HUES64 (cell line): Measurements from ENCODE around the gene LHPP.

Experiments used
- H3K27ac ChIP-seq: 2 replicates; pipeline ENCODE4 v1.7.0; 2013; ENCODE audit warnings: low read depth, low read length, inconsistent platforms
- H3K27me3 ChIP-seq: 2 replicates; pipeline ENCODE4 v1.6.1; 2013; ENCODE audit warnings: mild to moderate bottlenecking, low read length; ENCODE audit not compliant: insufficient read depth
- H3K36me3 ChIP-seq: 2 replicates; pipeline ENCODE4 v1.6.1; 2013; ENCODE audit warnings: mild to moderate bottlenecking, low read length; ENCODE audit not compliant: insufficient read depth
- H3K4me1 ChIP-seq: 2 replicates; pipeline ENCODE4 v1.6.1; 2013; ENCODE audit warnings: mild to moderate bottlenecking, low read length, moderate library complexity; ENCODE audit not compliant: insufficient read depth
- H3K4me3 ChIP-seq: 2 replicates; pipeline ENCODE4 v1.5.1; 2013; ENCODE audit warnings: mild to moderate bottlenecking, low read length, moderate library complexity
- H3K9ac ChIP-seq: 2 replicates; pipeline ENCODE4 v1.6.1; 2013; ENCODE audit warnings: mild to moderate bottlenecking, low read depth, low read length
- H3K9me3 ChIP-seq: 2 replicates; pipeline ENCODE4 v1.6.1; 2013; ENCODE audit warnings: low read depth, low read length; ENCODE audit not compliant: insufficient read depth
- WGBS: fragments of 150-250, 120-280 bp; methylation state at CpG from one replicate; pipeline ENCODE4 v1.1.7; 2013; ENCODE audit warnings: missing lambda C conversion rate; 5-methylcytosine and 5-hydroxymethylcytosine counted together

Gene LHPP

DNA sequence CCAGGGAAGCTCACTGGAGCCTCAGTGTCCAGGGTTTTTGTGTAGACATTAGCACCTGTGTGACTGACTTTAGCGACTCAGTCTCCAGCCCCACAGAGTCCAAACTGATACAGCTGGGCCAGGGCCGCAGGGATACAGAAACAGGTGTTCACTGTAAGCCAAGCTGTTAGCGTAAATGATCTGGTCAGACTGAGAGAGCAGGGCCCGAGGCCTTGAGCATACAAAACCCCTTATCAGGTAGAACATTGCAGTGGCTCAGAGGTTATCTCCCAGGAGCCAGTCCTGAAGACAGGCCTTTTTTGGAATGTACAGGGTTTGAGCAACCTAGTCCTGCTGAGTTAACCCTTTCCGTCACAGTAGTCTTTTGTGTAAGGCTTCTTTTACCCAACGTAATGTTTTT is 25.0 kb downstream of the LHPP start:
- H3K27me3 ChIP-seq, result no peaks in the 10 kb centered on the region
- H3K36me3 ChIP-seq, result peaks cover 23% of the 10 kb centered on the region
- H3K4me1 ChIP-seq, result peaks cover 4% of the 10 kb centered on the region; the same call in 1 of the 2 replicates
- no peak overlapping the region for H3K27ac ChIP-seq
- 93% methylated on average over 6 of the region's 6 CpGs for WGBS
- H3K9ac ChIP-seq, result no peak overlapping the region
- 0 out of 2 replicates have a peak, but pooled peaks cover 8% of the 10 kb centered on the region for H3K9me3 ChIP-seq
- no peak overlapping the region for H3K4me3 ChIP-seq

GRCh38 chr10:124491105-124491504 is 29.5 kb downstream of the LHPP start:
- 97% methylated on average over 9 of the region's 9 CpGs for WGBS
- Histone ChIP-seq H3K9ac (no peak overlapping the region), H3K27me3 (no peaks in the 10 kb centered on the region), H3K27ac (no peak overlapping the region), H3K4me1 (peaks cover 10% of the 10 kb centered on the region), H3K36me3 (peaks cover 23% of the 10 kb centered on the region), H3K4me3 (no peak overlapping the region), H3K9me3 (0 out of 2 replicates have a peak, but pooled peaks cover 8% of the 10 kb centered on the region)

DNA sequence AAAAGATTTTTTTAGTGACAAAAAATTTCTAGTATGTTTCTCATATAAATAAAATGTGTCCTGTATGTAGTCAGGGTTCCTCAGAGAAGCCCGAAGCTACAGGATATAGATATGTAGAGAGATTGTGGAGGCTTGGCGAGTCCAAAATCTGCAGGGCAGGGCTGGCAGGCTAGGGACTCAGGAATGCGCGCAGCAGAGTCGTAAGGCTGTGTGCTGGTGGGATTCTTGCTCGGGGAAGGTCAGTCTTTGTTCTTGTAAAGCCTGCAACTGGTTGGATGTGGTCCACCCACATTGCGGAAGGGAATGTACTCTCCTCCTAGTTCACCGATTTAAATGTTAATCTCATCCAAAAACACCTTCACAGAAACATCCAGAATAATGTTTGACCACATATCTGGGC is 30.6 kb downstream of the LHPP start:
- no peaks in the 10 kb centered on the region for H3K27me3 ChIP-seq
- no peak overlapping the region for H3K9ac ChIP-seq
- H3K9me3 ChIP-seq, result no peaks in the 10 kb centered on the region
- no peak overlapping the region for H3K27ac ChIP-seq
- no peak overlapping the region for H3K4me3 ChIP-seq
- WGBS, result 88% methylated on average over 8 of the region's 8 CpGs
- peaks cover 18% of the 10 kb centered on the region; the same call in 1 of the 2 replicates for H3K36me3 ChIP-seq
- H3K4me1 ChIP-seq, result peaks cover 12% of the 10 kb centered on the region

DNA sequence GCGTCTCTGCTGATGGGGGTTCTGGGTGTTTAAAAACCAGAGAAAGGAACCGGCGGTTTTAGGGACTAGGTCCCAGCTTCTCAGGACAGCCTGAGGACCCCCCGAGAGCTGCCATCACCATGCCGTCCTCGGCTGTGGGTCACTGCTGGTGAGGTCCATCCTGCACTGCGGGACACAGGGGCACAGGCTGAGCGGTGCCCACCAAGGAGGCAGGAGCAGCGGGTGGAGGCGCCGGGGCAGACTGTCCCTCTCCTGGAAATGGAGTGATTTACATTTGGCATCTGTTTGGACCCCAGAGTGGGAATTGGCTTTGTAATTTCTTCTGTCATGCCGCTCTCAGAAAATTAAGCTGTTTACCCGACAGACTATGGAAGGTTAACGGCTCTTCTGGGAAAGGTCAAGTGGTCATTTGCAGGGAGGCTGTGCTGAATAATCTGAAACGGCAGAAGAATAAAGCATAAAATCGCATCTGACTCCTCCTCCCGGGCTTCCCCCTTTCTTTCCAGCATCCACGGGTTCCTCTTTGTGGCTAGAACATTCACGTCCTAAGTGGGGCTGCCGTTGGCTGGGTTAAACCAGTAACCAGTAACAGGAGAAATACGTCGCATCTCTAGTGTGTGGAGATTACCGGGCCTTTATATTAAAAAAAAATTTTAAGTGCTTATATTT is 31.7 kb downstream of the LHPP start:
- Histone ChIP-seq H3K36me3 (peaks cover 17% of the 10 kb centered on the region; the same call in 1 of the 2 replicates), H3K27ac (no peak overlapping the region), H3K4me3 (no peak overlapping the region), H3K9me3 (no peaks in the 10 kb centered on the region), H3K4me1 (peaks cover 12% of the 10 kb centered on the region), H3K27me3 (no peaks in the 10 kb centered on the region), H3K9ac (no peak overlapping the region)
- WGBS, result 63% methylated on average over 23 of the region's 23 CpGs

- H3K27me3 ChIP-seq, result no peaks in the 10 kb centered on the region
- no peaks in the 10 kb centered on the region for H3K9me3 ChIP-seq
- no peak overlapping the region for H3K4me3 ChIP-seq
- H3K36me3 ChIP-seq, result peaks cover 16% of the 10 kb centered on the region; the same call in 1 of the 2 replicates
- 86% methylated on average over 16 of the region's 16 CpGs for WGBS
- peaks cover 12% of the 10 kb centered on the region for H3K4me1 ChIP-seq
- H3K9ac ChIP-seq, result no peak overlapping the region
- H3K27ac ChIP-seq, result no peak overlapping the region
Observed at GRCh38 chr10:124494046-124494807, 32.6 kb downstream of the LHPP start.

DNA sequence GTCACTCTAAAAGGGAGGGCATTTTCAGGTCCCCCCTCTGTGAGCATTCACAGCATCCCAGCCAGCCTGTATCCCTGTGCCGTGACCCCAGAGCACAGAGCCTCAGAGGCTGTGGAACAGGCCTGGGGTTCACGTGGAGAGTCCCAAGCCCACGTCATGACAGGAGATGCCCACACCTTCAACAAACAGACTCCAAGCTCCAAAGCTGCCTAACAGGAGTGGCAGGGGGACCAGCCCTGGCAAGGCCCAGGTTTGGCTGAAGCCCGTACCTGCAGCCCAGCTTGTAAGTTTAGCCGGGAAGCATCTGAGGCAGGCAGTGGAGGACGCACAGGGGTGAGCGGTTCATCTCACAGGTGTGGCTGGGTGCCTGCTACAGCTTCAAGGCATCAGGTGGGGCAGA is 33.5 kb downstream of the LHPP start:
- Histone ChIP-seq H3K9ac (no peak overlapping the region), H3K4me3 (no peak overlapping the region), H3K27me3 (no peaks in the 10 kb centered on the region), H3K36me3 (peaks cover 14% of the 10 kb centered on the region; the same call in 1 of the 2 replicates), H3K27ac (no peak overlapping the region), H3K4me1 (peaks cover 12% of the 10 kb centered on the region), H3K9me3 (no peaks in the 10 kb centered on the region)
- WGBS, result 95% methylated on average over 7 of the region's 7 CpGs

DNA sequence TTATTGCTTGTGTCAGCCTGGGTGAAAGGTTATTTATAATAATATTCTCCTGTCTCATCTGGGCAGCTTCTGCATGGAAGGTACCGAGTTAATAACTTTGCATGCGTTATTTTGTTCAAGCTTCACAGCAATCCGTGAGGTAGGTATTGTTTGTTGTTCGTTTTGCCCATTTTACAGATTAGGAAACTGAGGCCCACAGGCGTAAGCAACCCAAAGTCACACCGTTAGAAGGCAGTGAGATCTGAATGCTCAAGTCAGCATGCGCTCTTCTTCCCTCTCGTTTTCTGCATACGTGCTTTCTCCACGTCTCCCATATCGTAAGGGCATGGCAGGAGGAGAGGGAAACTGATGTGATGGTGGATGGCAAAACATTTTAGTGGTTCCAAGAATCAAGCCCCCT is 34.1 kb downstream of the LHPP start:
- no peak overlapping the region for H3K27ac ChIP-seq
- peaks cover 4% of the 10 kb centered on the region for H3K9me3 ChIP-seq
- peaks cover 12% of the 10 kb centered on the region for H3K4me1 ChIP-seq
- no peak overlapping the region for H3K4me3 ChIP-seq
- no peak overlapping the region for H3K9ac ChIP-seq
- WGBS, result 95% methylated on average over 11 of the region's 11 CpGs
- no peaks in the 10 kb centered on the region for H3K27me3 ChIP-seq
- H3K36me3 ChIP-seq, result peaks cover 16% of the 10 kb centered on the region

DNA sequence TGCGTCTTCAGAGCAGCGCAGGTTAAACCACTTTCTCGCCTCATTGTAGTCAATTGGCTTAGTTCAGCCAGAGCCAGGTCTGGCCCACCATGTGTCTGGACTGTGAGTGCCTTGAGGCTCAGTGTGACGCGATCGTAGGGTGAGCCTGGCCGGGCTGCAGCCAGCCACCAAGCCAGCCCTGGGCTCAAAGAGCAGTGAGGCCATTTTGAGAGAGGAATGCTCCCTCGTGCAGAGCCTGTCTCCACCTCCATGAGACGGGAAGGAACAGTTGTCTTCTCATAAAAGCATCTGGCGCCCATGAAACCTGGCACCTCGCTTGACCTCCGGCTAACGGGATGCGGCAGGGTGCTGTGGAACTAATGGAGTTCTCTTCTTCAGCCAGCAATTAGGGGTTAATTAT is 34.5 kb downstream of the LHPP start:
- peaks cover 12% of the 10 kb centered on the region for H3K4me1 ChIP-seq
- no peak overlapping the region for H3K27ac ChIP-seq
- H3K9ac ChIP-seq, result no peak overlapping the region
- WGBS, result 92% methylated on average over 14 of the region's 14 CpGs
- H3K36me3 ChIP-seq, result peaks cover 17% of the 10 kb centered on the region
- peaks cover 8% of the 10 kb centered on the region for H3K9me3 ChIP-seq
- H3K4me3 ChIP-seq, result no peak overlapping the region
- no peaks in the 10 kb centered on the region for H3K27me3 ChIP-seq

GRCh38 chr10:124496620-124497019 is 35.0 kb downstream of the LHPP start:
- no peak overlapping the region for H3K9ac ChIP-seq
- no peaks in the 10 kb centered on the region for H3K27me3 ChIP-seq
- peaks cover 15% of the 10 kb centered on the region for H3K36me3 ChIP-seq
- 85% methylated on average over 24 of the region's 24 CpGs for WGBS
- H3K27ac ChIP-seq, result no peak overlapping the region
- H3K4me1 ChIP-seq, result peaks cover 12% of the 10 kb centered on the region
- peaks cover 10% of the 10 kb centered on the region for H3K9me3 ChIP-seq
- H3K4me3 ChIP-seq, result no peak overlapping the region

DNA sequence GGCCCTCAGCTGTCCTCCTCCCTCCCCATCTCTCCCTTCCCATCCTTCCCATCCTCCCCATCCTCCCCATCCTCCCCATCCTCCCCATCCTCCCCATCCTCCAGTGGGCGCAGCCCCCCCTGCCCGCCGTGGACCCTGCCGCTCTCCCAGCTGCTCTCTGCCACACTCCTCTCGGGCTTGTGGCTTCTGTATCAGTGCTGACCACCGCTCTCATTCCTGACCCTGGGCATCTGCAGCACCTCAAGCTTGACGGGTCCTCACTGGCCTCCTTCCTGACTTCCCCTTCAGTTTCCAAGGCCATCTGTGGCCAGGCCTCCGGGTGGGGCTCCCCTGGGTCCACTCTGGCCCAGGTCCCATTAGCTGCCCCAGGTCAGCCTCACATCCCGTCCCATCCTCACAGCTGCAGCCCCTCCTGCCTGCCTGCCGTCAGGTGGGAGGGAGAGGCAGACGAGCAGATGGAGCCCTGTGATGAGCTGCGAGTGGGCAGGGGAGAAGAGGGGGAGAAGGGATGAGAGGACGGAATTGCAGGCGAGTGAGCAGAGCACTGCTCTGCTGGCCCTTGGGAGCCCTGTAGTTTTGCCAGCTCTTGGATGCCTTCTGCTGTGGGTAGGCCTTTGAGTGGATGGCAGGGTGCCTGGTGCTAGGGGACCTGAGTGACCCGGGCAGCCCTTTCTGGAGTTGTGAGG is 35.7 kb downstream of the LHPP start:
- Histone ChIP-seq H3K4me3 (no peak overlapping the region), H3K27me3 (no peaks in the 10 kb centered on the region), H3K9ac (no peak overlapping the region), H3K36me3 (peaks cover 18% of the 10 kb centered on the region), H3K4me1 (peaks cover 12% of the 10 kb centered on the region), H3K27ac (no peak overlapping the region), H3K9me3 (peaks cover 10% of the 10 kb centered on the region)
- 84% methylated on average over 15 of the region's 15 CpGs for WGBS

DNA sequence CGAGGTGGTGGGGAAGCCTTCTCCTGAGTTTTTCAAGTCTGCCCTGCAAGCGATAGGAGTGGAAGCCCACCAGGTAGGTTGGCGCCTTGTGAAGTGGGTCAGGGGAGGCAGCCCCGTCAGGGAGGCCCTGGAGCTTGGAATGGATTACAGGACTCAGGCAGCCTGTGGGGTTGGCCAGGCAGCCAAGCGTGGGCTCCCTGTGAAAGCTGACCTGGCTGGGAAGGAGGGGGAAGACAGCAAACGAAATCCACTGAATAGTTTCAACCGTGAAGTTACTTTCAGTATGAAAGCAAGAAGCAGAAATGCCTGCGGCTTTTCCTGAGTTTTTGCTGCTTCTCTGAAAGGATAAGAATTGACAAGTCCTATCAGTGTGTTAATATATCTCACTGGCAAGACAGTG is 36.4 kb downstream of the LHPP start:
- 88% methylated on average over 8 of the region's 8 CpGs for WGBS
- Histone ChIP-seq H3K27me3 (no peaks in the 10 kb centered on the region), H3K9me3 (peaks cover 10% of the 10 kb centered on the region), H3K4me3 (no peak overlapping the region), H3K4me1 (peaks cover 12% of the 10 kb centered on the region), H3K36me3 (peaks cover 18% of the 10 kb centered on the region), H3K9ac (no peak overlapping the region), H3K27ac (no peak overlapping the region)
